Right lobe of liver (tissue), 6 donors: Measurements from ENCODE around the gene PSORS1C2. TPM values are rescaled to one million over a fixed set of nuclear protein-coding genes. Genes with fewer than 3 reads are reported as not detected.

Experiments used
- ATAC-seq, 4 donors: fragments of 200-7000 bp; cut with Tn5 transposase; one replicate each; pipeline ENCODE4 v1.9.1; 2020; ENCODE audit warnings: mild to moderate bottlenecking in 4 of 4, moderate library complexity in 4 of 4
- DNase-seq, 3 donors: peaks; one replicate each; pipeline ENCODE4 v3.0.0-alpha.2; 2020
- H3K27ac ChIP-seq, 3 donors: fragments of 200-600 bp; one replicate each; pipeline ENCODE4 v1.8.0; 2022
- H3K27me3 ChIP-seq, 2 donors: fragments of 200-600 bp; one replicate each; pipeline ENCODE4 v1.8.0; 2022
- H3K36me3 ChIP-seq, 4 donors: fragments of 200-600 bp; sonication (generic) in 1 of 4; one replicate each; pipeline versions ENCODE4 v1.5.1 to v1.8.0; 2017 to 2022; ENCODE audit warnings: control low read depth in 1 of 4
- H3K4me1 ChIP-seq, 4 donors: fragments of 200-600 bp; sonication (generic) in 1 of 4; one replicate each; pipeline versions ENCODE4 v1.5.1 to v1.8.0; 2017 to 2022; ENCODE audit warnings: control low read depth in 1 of 4
- H3K4me3 ChIP-seq, 3 donors: fragments of 200-600 bp; one replicate each; pipeline ENCODE4 v1.8.0; 2022
- H3K9me3 ChIP-seq, 4 donors: fragments of 200-600 bp; sonication (generic) in 1 of 4; one replicate each; pipeline versions ENCODE4 v1.5.1 to v1.8.0; 2017 to 2022; ENCODE audit warnings: control low read depth in 1 of 4
- CTCF ChIP-seq, 4 donors: fragments of 200-600 bp in 3 of 4; fragments of 450-650 bp in 1 of 4; IDR thresholded peaks; one replicate each; pipeline versions ENCODE4 v1.5.1 to v1.8.0; 2016 to 2022; ENCODE audit warnings: antibody characterized with exemption in 4 of 4, mild to moderate bottlenecking in 2 of 4
- POLR2A ChIP-seq: fragments of 450-650 bp; IDR thresholded peaks from one replicate; pipeline ENCODE4 v1.6.1; 2017; ENCODE audit warnings: antibody characterized with exemption, mild to moderate bottlenecking
- WGBS: methylation state at CpG from one replicate; pipeline ENCODE4 v1.1.6; 2018; ENCODE audit warnings: low coverage, low lambda C conversion rate; ENCODE audit not compliant: insufficient coverage; ENCODE audit errors: missing lambda C conversion rate; 5-methylcytosine and 5-hydroxymethylcytosine counted together
- intact Hi-C, 2 donors: fragments of 100-400 bp; cut with DNase I; formaldehyde crosslinking; loops; one replicate each; pipeline versions ENCODE4 v1.11.2 to v1.14.1; 2022
- total RNA-seq, 6 experiments: library from RNA; depleted of rRNA in 2 of 6; stranded (reverse); fragments of >200 nt in 2 of 6; fragmentation: NEBNext Ultra II Directional in 3 of 6; extraction: Animal tissue kit (Norgen Biotek cat#: 25700) in 3 of 6; gene quantifications; one replicate each; pipeline versions ENCODE4 v1.1.0 to v1.2.4, GENCODE V29; 2016 to 2023
- donor health status: DM: no; HTN: yes; CAD: no.
- donor health status: DM: no; HTN: no; CAD: no.
- donor health status: DM: no; HTN: no; CAD: no.
- donor health status: DM: no; HTN: yes; CAD: no.
- donor health status: DM: no; HTN: yes; CAD: no.

Gene PSORS1C2
- total RNA-seq, 6 experiments from 2014 or later: not detected

GRCh38 chr6:31120151-31120915, 18.5 kb downstream of the PSORS1C2 start, which contains the start of gene CDSN:
CDSN (minus strand) TSS chr6:31120446; CDS start chr6:31120419, 27 bp downstream.
- 60% methylated on average over 14 of the region's 26 CpGs for WGBS
- ATAC-seq (no peak), DNase-seq (no peak)
- H3K27me3 ChIP-seq: no peaks in the 10 kb centered on the region
- H3K4me1 ChIP-seq: no peaks in the 10 kb centered on the region
- H3K27ac ChIP-seq: no peak within 1 kb of the TSS
- no peaks in the 10 kb centered on the region for H3K36me3 ChIP-seq
- no peak within 1 kb of the TSS for H3K4me3 ChIP-seq
- H3K9me3 ChIP-seq: no peaks in the 10 kb centered on the region
- TF ChIP-seq POLR2A (no peak), CTCF (IDR thresholded peaks at IDR 0.05) (no peak)
- intact Hi-C loops: no loop called here

GRCh38 chr6:31118178-31118577, 20.7 kb downstream of the PSORS1C2 start:
- ATAC-seq (no peak), DNase-seq (no peak)
- 20% methylated on average over 1 of the region's 7 CpGs for WGBS
- intact Hi-C loops: no loop called here
- Histone ChIP-seq H3K36me3 (no peaks in the 10 kb centered on the region), H3K4me1 (no peaks in the 10 kb centered on the region), H3K27me3 (no peaks in the 10 kb centered on the region), H3K9me3 (no peaks in the 10 kb centered on the region), H3K27ac (no peak overlapping the region), H3K4me3 (no peak overlapping the region)
- no peak for TF ChIP-seq POLR2A
- TF ChIP-seq CTCF (IDR thresholded peaks at IDR 0.05): no peak

GRCh38 chr6:31116661-31117385, 22.0 kb downstream of the PSORS1C2 start:
- 52% methylated on average over 7 of the region's 19 CpGs for WGBS
- H3K36me3 ChIP-seq: no peaks in the 10 kb centered on the region
- ATAC-seq (no peak), DNase-seq (no peak)
- TF ChIP-seq POLR2A (no peak), CTCF (IDR thresholded peaks at IDR 0.05) (no peak)
- no peaks in the 10 kb centered on the region for H3K4me1 ChIP-seq
- no peaks in the 10 kb centered on the region for H3K9me3 ChIP-seq
- H3K27ac ChIP-seq: no peak overlapping the region
- no peaks in the 10 kb centered on the region for H3K27me3 ChIP-seq
- intact Hi-C loops: no loop called here
- H3K4me3 ChIP-seq: no peak overlapping the region

GRCh38 chr6:31115941-31116560, 22.8 kb downstream of the PSORS1C2 start:
- H3K9me3 ChIP-seq: no peaks in the 10 kb centered on the region
- H3K36me3 ChIP-seq: no peaks in the 10 kb centered on the region
- H3K4me1 ChIP-seq: no peaks in the 10 kb centered on the region
- TF ChIP-seq POLR2A: no peak
- no peak for TF ChIP-seq CTCF (IDR thresholded peaks at IDR 0.05)
- intact Hi-C loops: no loop called here
- WGBS: 85% methylated on average over 4 of the region's 12 CpGs
- ATAC-seq (no peak), DNase-seq (no peak)
- no peak overlapping the region for H3K4me3 ChIP-seq
- H3K27me3 ChIP-seq: no peaks in the 10 kb centered on the region
- H3K27ac ChIP-seq: no peak overlapping the region
